ELR (cell line): ENCODE results near the gene ITGA7.
A peak's percentile ranks its signal among the peaks of the same experiment; 100 is the strongest.

ENCODE experiments used
- DNase-seq: peaks from one replicate; pipeline ENCODE4 v3.0.0-alpha.2; 2015; ENCODE audit warnings: low read depth

ITGA7 gene

GRCh38 chr12:55698965-55699364, 8.7 kb downstream of the ITGA7 start:
- DNase-seq: no peak

- no peak for DNase-seq
These were observed 9.3 kb downstream of the ITGA7 start for GRCh38 chr12:55698241-55698955.

- DNase-seq: no peak
These were observed 10.0 kb downstream of the ITGA7 start for GRCh38 chr12:55697686-55698085.

- no peak for DNase-seq
These were observed 10.8 kb downstream of the ITGA7 start for GRCh38 chr12:55696796-55697462.

GRCh38 chr12:55696141-55696540, 11.6 kb downstream of the ITGA7 start:
- DNase-seq: no peak

- DNase-seq: no peak
These were observed 12.4 kb downstream of the ITGA7 start for GRCh38 chr12:55695349-55695748.

GRCh38 chr12:55694651-55695050, 13.1 kb downstream of the ITGA7 start:
- DNase-seq: no peak

GRCh38 chr12:55694188-55694515, 13.6 kb downstream of the ITGA7 start:
- DNase-seq: no peak

- DNase-seq: no peak
These were observed 14.1 kb downstream of the ITGA7 start for GRCh38 chr12:55693323-55694187.

- DNase-seq: no peak
These were observed 14.9 kb downstream of the ITGA7 start for GRCh38 chr12:55692631-55693322.

- DNase-seq: no peak
These were observed 18.7 kb downstream of the ITGA7 start for GRCh38 chr12:55688716-55689655.

- DNase-seq: no peak
These were observed 20.0 kb downstream of the ITGA7 start for GRCh38 chr12:55687746-55688145.

GRCh38 chr12:55686366-55687010, 21.2 kb downstream of the ITGA7 start:
- no peak for DNase-seq

- DNase-seq: no peak
These were observed 22.0 kb downstream of the ITGA7 start for GRCh38 chr12:55685671-55686070.

GRCh38 chr12:55684761-55685370, 22.8 kb downstream of the ITGA7 start:
- DNase-seq: no peak

GRCh38 chr12:55683676-55684075, 24.0 kb downstream of the ITGA7 start:
- no peak for DNase-seq

GRCh38 chr12:55682087-55682796, 25.5 kb downstream of the ITGA7 start:
- no peak for DNase-seq

- peak; percentile 71 for DNase-seq
These were observed 26.3 kb downstream of the ITGA7 start for GRCh38 chr12:55681142-55682077.
